Measurements from ENCODE around the gene LOC101059915.
"Not testable (repeated sequence)": the region's sequence is repeated elsewhere in the genome, so short reads cannot be mapped to it uniquely, and the experiment has no call there.

DNA sequence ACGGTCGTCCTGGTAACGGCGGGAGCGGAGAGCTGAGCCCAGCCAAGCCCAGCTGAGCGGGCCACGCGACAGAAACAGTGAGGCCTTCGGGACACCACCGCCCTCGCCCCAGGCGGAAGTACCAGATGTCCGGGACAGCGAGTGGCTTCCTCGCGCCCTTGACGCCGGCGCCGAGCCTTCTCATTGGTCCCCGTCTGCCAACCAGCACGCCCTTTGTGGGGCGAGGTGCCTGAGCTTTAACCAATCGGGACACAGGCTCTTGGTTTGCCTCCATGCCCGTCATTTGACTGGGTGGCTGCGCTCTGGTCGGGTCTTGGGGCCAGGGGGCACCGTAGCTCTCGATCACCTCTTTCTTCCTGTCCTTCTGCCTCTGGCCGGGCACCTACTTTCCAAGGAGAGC is 50.8 kb downstream of the LOC101059915 start, which contains the start of gene CXorf49:
- TF ChIP-seq ZNF239 (tag by site-specific recombination; IDR thresholded peaks at IDR 0.05); ZFP37 (tag by site-specific recombination; IDR thresholded peaks at IDR 0.05); ZNF221 (tag by site-specific recombination; IDR thresholded peaks at IDR 0.05; ENCODE audit: borderline replicate concordance); ZNF146 (tag by site-specific recombination; IDR thresholded peaks at IDR 0.05); ZBTB7A (tag by site-specific recombination; IDR thresholded peaks at IDR 0.05; ENCODE audit: low read depth): not testable (repeated sequence)
- TF ChIP-seq, protein P1, sequence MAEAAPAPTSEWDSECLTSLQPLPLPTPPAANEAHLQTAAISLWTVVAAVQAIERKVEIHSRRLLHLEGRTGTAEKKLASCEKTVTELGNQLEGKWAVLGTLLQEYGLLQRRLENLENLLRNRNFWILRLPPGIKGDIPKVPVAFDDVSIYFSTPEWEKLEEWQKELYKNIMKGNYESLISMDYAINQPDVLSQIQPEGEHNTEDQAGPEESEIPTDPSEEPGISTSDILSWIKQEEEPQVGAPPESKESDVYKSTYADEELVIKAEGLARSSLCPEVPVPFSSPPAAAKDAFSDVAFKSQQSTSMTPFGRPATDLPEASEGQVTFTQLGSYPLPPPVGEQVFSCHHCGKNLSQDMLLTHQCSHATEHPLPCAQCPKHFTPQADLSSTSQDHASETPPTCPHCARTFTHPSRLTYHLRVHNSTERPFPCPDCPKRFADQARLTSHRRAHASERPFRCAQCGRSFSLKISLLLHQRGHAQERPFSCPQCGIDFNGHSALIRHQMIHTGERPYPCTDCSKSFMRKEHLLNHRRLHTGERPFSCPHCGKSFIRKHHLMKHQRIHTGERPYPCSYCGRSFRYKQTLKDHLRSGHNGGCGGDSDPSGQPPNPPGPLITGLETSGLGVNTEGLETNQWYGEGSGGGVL (tag by site-specific recombination; IDR thresholded peaks at IDR 0.05), result not testable (repeated sequence)
- TF ChIP-seq, protein P2, sequence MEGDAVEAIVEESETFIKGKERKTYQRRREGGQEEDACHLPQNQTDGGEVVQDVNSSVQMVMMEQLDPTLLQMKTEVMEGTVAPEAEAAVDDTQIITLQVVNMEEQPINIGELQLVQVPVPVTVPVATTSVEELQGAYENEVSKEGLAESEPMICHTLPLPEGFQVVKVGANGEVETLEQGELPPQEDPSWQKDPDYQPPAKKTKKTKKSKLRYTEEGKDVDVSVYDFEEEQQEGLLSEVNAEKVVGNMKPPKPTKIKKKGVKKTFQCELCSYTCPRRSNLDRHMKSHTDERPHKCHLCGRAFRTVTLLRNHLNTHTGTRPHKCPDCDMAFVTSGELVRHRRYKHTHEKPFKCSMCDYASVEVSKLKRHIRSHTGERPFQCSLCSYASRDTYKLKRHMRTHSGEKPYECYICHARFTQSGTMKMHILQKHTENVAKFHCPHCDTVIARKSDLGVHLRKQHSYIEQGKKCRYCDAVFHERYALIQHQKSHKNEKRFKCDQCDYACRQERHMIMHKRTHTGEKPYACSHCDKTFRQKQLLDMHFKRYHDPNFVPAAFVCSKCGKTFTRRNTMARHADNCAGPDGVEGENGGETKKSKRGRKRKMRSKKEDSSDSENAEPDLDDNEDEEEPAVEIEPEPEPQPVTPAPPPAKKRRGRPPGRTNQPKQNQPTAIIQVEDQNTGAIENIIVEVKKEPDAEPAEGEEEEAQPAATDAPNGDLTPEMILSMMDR (tag by site-specific recombination; IDR thresholded peaks at IDR 0.05), result not testable (repeated sequence)

All from HEK293 (cell line).